ENCODE results near the gene SLC16A8. TPM values are rescaled to one million over a fixed set of nuclear protein-coding genes. Genes with fewer than 3 reads are reported as not detected.

Gene SLC16A8
- total RNA-seq, 4 donors from 2014 or later = 0.29 to 0.65 (median 0.33) TPM; not detected in 1

DNA sequence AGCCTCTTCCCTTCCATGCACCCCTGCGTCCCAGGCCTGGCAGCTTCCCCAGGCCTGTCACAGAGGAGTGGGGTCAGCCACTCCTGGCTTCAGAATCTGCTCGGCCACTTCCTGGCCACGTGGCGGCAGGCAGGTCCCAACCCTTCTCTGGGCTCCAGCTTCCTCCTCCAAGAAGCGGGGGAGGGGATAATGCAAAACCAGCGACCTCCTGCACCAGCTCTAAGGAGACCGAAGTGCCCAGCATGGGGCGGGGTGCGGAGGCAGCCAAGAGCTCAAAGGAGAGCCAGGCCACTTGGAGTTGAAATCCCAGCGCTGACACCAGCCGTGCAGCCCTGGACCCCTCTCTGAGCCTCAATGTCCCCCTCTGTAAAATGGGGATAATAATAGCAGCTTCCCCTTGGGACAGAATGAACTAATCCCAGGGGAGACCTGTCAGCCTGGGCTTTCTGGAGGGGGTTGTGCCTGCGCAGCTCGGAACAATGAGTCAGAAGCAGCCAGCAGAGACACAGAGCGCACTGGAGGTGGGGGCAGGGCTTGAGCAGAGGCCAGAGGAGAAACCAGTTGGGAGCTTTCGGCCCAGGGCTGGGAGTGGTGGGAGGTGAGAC, 49.6 kb downstream of the SLC16A8 start:
- no peak for DNase-seq (ENCODE audit: extremely low spot score)
- TF ChIP-seq POLR2AphosphoS5 (IDR thresholded peaks at IDR 0.05) (peak; percentile 42 to 47), POLR2A (IDR thresholded peaks at IDR 0.05; ENCODE audit: low read depth) (no peak)
- Histone ChIP-seq H3K4me1 (peaks cover 19 to 66% (median 35%) of the 10 kb centered on the region in 4 donors), H3K27ac (replicated peaks in 1 of 4) (peak overlapping the region; percentile 62 to 77 (median 70)), H3K9me3 (no peaks in the 10 kb centered on the region), H3K27me3 (no peaks in the 10 kb centered on the region), H3K4me3 (no peak overlapping the region), H3K36me3 (no peaks in the 10 kb centered on the region)
- 41% methylated on average over 15 of the region's 15 CpGs for WGBS
- intact Hi-C loops (cut with DNase I) = no loop called here

GRCh38 chr22:38033522-38034277, 50.3 kb downstream of the SLC16A8 start:
- intact Hi-C loops (cut with DNase I) = no loop called here
- TF ChIP-seq, protein P1, sequence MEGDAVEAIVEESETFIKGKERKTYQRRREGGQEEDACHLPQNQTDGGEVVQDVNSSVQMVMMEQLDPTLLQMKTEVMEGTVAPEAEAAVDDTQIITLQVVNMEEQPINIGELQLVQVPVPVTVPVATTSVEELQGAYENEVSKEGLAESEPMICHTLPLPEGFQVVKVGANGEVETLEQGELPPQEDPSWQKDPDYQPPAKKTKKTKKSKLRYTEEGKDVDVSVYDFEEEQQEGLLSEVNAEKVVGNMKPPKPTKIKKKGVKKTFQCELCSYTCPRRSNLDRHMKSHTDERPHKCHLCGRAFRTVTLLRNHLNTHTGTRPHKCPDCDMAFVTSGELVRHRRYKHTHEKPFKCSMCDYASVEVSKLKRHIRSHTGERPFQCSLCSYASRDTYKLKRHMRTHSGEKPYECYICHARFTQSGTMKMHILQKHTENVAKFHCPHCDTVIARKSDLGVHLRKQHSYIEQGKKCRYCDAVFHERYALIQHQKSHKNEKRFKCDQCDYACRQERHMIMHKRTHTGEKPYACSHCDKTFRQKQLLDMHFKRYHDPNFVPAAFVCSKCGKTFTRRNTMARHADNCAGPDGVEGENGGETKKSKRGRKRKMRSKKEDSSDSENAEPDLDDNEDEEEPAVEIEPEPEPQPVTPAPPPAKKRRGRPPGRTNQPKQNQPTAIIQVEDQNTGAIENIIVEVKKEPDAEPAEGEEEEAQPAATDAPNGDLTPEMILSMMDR (IDR thresholded peaks at IDR 0.05) = no peak
- TF ChIP-seq EP300 (IDR thresholded peaks at IDR 0.05) (no peak), POLR2A (IDR thresholded peaks at IDR 0.05; ENCODE audit: low read depth) (no peak), POLR2AphosphoS5 (IDR thresholded peaks at IDR 0.05) (no peak)
- H3K27ac ChIP-seq (replicated peaks in 1 of 4) = peak overlapping the region; percentile 62 to 77 (median 70)
- H3K4me3 ChIP-seq = no peak overlapping the region
- no peak for DNase-seq (ENCODE audit: extremely low spot score)
- no peaks in the 10 kb centered on the region for H3K27me3 ChIP-seq
- no peaks in the 10 kb centered on the region for H3K36me3 ChIP-seq
- H3K9me3 ChIP-seq = no peaks in the 10 kb centered on the region
- H3K4me1 ChIP-seq = peaks cover 19 to 64% (median 35%) of the 10 kb centered on the region in 4 donors
- WGBS = 60% methylated on average over 11 of the region's 27 CpGs

DNA sequence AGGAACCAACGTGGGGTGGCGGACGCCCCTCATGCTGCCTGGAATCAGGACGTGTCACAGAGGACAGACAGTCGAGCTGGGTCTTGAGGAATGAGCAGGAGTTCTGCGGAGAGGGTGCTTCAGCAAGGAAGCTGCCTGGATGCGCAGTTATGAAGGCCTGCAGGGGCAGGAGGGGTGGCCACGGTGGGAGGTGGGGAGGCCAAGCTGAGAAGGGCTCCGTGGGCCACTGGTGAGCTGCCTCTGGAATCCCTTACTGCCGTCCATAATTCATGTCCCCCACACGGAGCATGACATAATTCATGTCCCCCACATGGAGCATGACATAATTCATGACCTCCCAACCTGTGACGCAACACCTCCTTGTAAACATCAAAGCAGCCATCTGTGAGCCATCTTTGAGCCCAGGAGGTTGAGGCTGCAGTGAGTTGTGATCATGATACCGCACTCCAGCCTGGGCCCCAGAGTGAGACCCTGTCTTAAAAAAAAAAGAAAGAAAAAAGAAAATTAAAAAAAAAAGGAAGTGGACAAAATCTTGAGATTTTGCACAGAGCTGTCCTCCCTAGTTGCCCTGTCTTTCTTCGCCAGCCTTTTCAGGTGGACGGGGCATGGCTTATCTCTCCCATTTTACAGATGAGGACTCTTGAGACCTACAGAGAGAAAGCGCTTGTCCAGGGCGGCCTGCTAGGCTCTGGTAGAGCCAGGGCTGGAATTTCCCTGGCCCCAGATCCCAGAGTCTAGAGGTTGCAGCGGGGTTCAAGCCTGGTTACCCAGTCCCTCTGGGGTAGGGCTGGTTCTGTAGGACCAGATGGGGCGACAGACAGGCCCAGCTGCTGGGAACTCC, 51.1 kb downstream of the SLC16A8 start:
- Histone ChIP-seq H3K36me3 (no peaks in the 10 kb centered on the region), H3K4me1 (peaks cover 19 to 64% (median 35%) of the 10 kb centered on the region in 4 donors), H3K9me3 (no peaks in the 10 kb centered on the region), H3K4me3 (no peak overlapping the region), H3K27ac (replicated peaks in 1 of 4) (peak overlapping the region; percentile 30 to 77 (median 66)), H3K27me3 (no peaks in the 10 kb centered on the region)
- 86% methylated on average over 19 of the region's 19 CpGs for WGBS
- intact Hi-C loops (cut with DNase I) = no loop called here
- TF ChIP-seq EP300 (IDR thresholded peaks at IDR 0.05) = no peak
- TF ChIP-seq, protein P1 (IDR thresholded peaks at IDR 0.05) = no peak
- peak in 1 of 2 donors; percentile 3 for TF ChIP-seq POLR2AphosphoS5 (IDR thresholded peaks at IDR 0.05)
- no peak for DNase-seq (ENCODE audit: extremely low spot score)

GRCh38 chr22:38031491-38031890, 52.5 kb downstream of the SLC16A8 start:
- Histone ChIP-seq H3K27me3 (no peaks in the 10 kb centered on the region), H3K36me3 (no peaks in the 10 kb centered on the region), H3K9me3 (no peaks in the 10 kb centered on the region), H3K4me1 (peaks cover 19 to 58% (median 32%) of the 10 kb centered on the region in 4 donors), H3K27ac (replicated peaks in 1 of 4) (peak overlapping the region; percentile 18 to 77 (median 26)), H3K4me3 (no peak overlapping the region)
- DNase-seq (ENCODE audit: extremely low spot score) = no peak
- 89% methylated on average over 11 of the region's 12 CpGs for whole genome bisulfite sequencing
- TF ChIP-seq EP300 (IDR thresholded peaks at IDR 0.05) = no peak
- TF ChIP-seq POLR2AphosphoS5 (IDR thresholded peaks at IDR 0.05) = no peak
- no peak for TF ChIP-seq POLR2A (IDR thresholded peaks at IDR 0.05; ENCODE audit: low read depth)
- intact Hi-C loops (cut with DNase I) = no loop called here

DNA sequence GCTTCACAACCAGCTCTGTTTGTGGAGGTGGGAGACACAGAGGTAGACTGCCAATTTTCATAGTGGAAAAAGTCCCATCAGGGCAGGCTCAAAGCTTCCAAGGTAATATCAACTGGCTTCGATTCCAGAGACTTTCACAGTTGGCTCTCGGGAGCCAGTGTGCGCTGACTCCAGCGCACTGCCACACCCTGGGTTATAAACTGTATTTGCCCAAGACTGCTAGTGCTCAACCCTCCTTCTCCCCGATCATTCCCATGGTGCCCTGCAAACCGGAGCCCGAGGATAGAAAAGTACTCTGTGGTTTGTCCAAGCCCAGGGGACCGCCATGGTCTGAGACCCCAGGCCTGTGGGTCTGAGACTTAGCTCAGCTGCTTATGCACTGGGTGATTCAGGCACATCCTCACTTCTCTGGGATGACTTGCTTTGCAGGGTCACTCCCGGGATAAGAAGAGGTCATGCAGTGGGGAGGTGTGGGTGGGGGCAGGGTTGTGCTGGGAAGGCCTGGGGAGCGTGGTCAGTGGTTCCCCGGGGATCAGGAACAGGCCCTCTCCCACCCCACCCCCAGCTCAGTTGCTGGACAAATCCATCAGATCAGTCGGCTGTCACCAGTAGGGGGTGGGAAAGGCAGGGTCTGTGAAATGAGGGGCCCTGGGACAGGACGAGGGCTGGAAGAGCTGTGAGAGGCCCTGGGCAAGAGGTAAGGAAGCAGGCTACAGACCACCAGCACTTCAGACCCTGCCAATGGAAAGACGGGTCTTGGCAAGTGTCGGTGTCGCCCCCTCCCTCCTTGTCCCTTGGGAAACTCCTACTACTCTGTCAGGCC, 53.5 kb downstream of the SLC16A8 start:
- no peaks in the 10 kb centered on the region for H3K27me3 ChIP-seq
- H3K4me3 ChIP-seq = no peak overlapping the region
- DNase-seq (ENCODE audit: extremely low spot score) = no peak
- H3K4me1 ChIP-seq = peaks cover 19 to 58% (median 29%) of the 10 kb centered on the region in 4 donors
- peak overlapping the region in 3 of 4 donors; percentile 23 to 77 (median 34) for H3K27ac ChIP-seq (replicated peaks in 1 of 4)
- no peaks in the 10 kb centered on the region for H3K9me3 ChIP-seq
- intact Hi-C loops (cut with DNase I) = no loop called here
- TF ChIP-seq POLR2A (IDR thresholded peaks at IDR 0.05; ENCODE audit: low read depth) = no peak
- no peak for TF ChIP-seq POLR2AphosphoS5 (IDR thresholded peaks at IDR 0.05)
- TF ChIP-seq EP300 (IDR thresholded peaks at IDR 0.05) = no peak
- TF ChIP-seq, protein P1 (IDR thresholded peaks at IDR 0.05) = no peak
- H3K36me3 ChIP-seq = no peaks in the 10 kb centered on the region
- WGBS = 83% methylated on average over 10 of the region's 16 CpGs

Data from esophagus muscularis mucosa (tissue), 4 donors.